Panc1 (cell line): ENCODE data around the gene SCG5. TPM values are rescaled to one million over a fixed set of nuclear protein-coding genes. Genes with fewer than 3 reads are reported as not detected.

Source experiments
- ATAC-seq: fragments of 200-7000 bp; cut with Tn5 transposase; 2 replicates; pipeline ENCODE4 v1.9.1; 2020; ENCODE audit warnings: mild to moderate bottlenecking, moderate library complexity
- BruUV-seq: library from RNA; stranded (reverse); fragments of 400-500 nt; replicated peaks from 2 replicates; lab custom pipeline; 2021; lab: Mats Ljungman, UMichigan
- CTCF ChIA-PET: fragments of 300-600 bp; sonication (Branson Sonifier 250); formaldehyde crosslinking; loops from one replicate; lab custom pipeline; 2022; ENCODE audit warnings: antibody characterized with exemption; lab: Charles Lee
- POLR2A ChIA-PET: fragments of 300-600 bp; sonication (Branson Sonifier 250); formaldehyde crosslinking; loops from one replicate; lab custom pipeline; 2022; ENCODE audit warnings: antibody characterized with exemption; lab: Charles Lee
- DNase-seq: peaks from one replicate; pipeline ENCODE4 v3.0.0-alpha.2; 2010; ENCODE audit warnings: low read depth, low spot score
- H3K27ac ChIP-seq: 2 replicates; pipeline ENCODE4 v1.5.1; 2011; ENCODE audit warnings: mild to moderate bottlenecking, low read length, inconsistent platforms
- H3K27me3 ChIP-seq: fragments of 200-500 bp; sonication (Bioruptor generic); 2 replicates; pipeline ENCODE4 v1.6.0; 2014; ENCODE audit warnings: low read length, inconsistent platforms; ENCODE audit not compliant: control insufficient read depth, insufficient read depth
- H3K36me3 ChIP-seq: fragments of 200-500 bp; sonication (Bioruptor generic); 2 replicates; pipeline ENCODE4 v1.5.1; 2014; ENCODE audit warnings: inconsistent platforms, mild to moderate bottlenecking, low read length, moderate library complexity; ENCODE audit not compliant: control insufficient read depth, insufficient read depth
- H3K4me1 ChIP-seq: 2 replicates; pipeline ENCODE4 v1.5.1; 2011; ENCODE audit warnings: inconsistent platforms, mild to moderate bottlenecking, low read length, moderate library complexity; ENCODE audit not compliant: control insufficient read depth, insufficient read depth
- H3K4me3 ChIP-seq, 2 experiments: 2 replicates each; pipeline ENCODE4 v1.5.1; 2011 to 2012; ENCODE audit warnings: low read depth in 2 of 2, low read length in 2 of 2, mild to moderate bottlenecking in 2 of 2, inconsistent platforms in 1 of 2, moderate library complexity in 1 of 2
- H3K9me3 ChIP-seq: fragments of 200-500 bp; sonication (Bioruptor generic); 2 replicates; pipeline ENCODE4 v1.5.1; 2014; ENCODE audit warnings: low read depth, mild to moderate bottlenecking, inconsistent platforms, low read length, moderate library complexity; ENCODE audit not compliant: control insufficient read depth, insufficient read depth
- CTCF ChIP-seq: fragments of 450-650 bp; IDR thresholded peaks from 2 replicates; pipeline ENCODE4 v1.5.1; 2017; ENCODE audit warnings: mild to moderate bottlenecking
- POLR2AphosphoS5 ChIP-seq: IDR thresholded peaks from 2 replicates; pipeline ENCODE4 v1.6.1; 2012; ENCODE audit warnings: mild to moderate bottlenecking, low read depth, low read length, moderate library complexity
- REST ChIP-seq, 2 experiments: IDR thresholded peaks; 2 replicates each; pipeline ENCODE4 v1.6.1; 2011 to 2012; ENCODE audit warnings: low read depth in 2 of 2, control low read depth in 1 of 2, low read length in 1 of 2, mild to moderate bottlenecking in 1 of 2, moderate library complexity in 1 of 2; ENCODE audit not compliant: insufficient read depth in 1 of 2
- SIN3A ChIP-seq: IDR thresholded peaks from 2 replicates; pipeline ENCODE4 v1.6.1; 2012; ENCODE audit warnings: low read depth, mild to moderate bottlenecking, low read length, moderate library complexity, borderline replicate concordance; ENCODE audit not compliant: insufficient read depth
- TCF7L2 ChIP-seq: IDR thresholded peaks from 2 replicates; pipeline ENCODE4 v1.6.1; 2011; ENCODE audit warnings: mild to moderate bottlenecking, low read depth, low read length, inconsistent platforms
- in situ Hi-C: cut with HindIII; loops from 2 replicates; pipeline ENCODE4 v1.10.0; 2016; ENCODE audit warnings: low sequenced_read_pairs, low pct_unique_long_range_greater_than_20kb
- intact Hi-C: fragments of 100-400 bp; cut with micrococcal nuclease; formaldehyde crosslinking; loops from one replicate; pipeline ENCODE4 v1.10.0; 2022; ENCODE audit not compliant: unreplicated experiment
- total RNA-seq: library from RNA; stranded (reverse); gene quantifications from one replicate; pipeline ENCODE4 v1.2.1, GENCODE V29; 2021; ENCODE audit not compliant: unreplicated experiment

SCG5 gene
- total RNA-seq, 1 experiment from 2014 or later, result 0.67 TPM

DNA sequence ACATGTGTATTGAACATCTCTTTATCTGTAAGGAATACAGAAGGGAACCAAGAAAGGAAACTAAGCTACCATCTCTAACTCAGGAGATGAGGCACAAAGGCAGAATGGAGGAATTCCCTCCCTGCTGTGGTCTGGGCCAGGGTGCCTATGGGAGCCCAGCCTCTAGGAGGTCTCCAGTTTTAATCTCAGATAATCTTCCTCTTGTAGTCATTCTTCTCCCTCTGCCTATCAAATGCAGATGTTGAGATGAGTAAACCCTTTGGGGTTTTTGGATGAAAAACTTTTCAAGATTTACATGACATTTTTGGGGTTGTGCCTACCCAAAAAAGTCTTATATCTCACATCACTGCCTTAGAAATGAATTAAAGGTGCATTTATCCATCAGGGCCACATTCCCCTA lies 23.3 kb downstream of the SCG5 start:
- Histone ChIP-seq H3K4me3 (no peak overlapping the region), H3K4me1 (no peaks in the 10 kb centered on the region; the same call in 1 of the 2 replicates), H3K27me3 (no peaks in the 10 kb centered on the region), H3K9me3 (no peaks in the 10 kb centered on the region), H3K36me3 (no peaks in the 10 kb centered on the region), H3K27ac (no peak overlapping the region)
- TF ChIP-seq REST (IDR thresholded peaks at IDR 0.05; ENCODE audit: insufficient read depth in 1 of 2, low read depth in 2 of 2, low read length in 1 of 2), result no peak
- TF ChIP-seq CTCF, result no peak
- no peak for TF ChIP-seq POLR2AphosphoS5
- TF ChIP-seq TCF7L2, result no peak
- TF ChIP-seq SIN3A, result no peak
- POLR2A ChIA-PET, result no interaction called here
- no TSS peak for BruUV-seq
- ATAC-seq (no peak), DNase-seq (no peak)
- intact Hi-C loops (loop anchor here (5.0 to 10.0 kb wide), 3 partner anchors 290 to 468 kb away; no protein-coding TSS in a partner anchor), in situ Hi-C loops (no loop called here)
- CTCF ChIA-PET, result no interaction called here

DNA sequence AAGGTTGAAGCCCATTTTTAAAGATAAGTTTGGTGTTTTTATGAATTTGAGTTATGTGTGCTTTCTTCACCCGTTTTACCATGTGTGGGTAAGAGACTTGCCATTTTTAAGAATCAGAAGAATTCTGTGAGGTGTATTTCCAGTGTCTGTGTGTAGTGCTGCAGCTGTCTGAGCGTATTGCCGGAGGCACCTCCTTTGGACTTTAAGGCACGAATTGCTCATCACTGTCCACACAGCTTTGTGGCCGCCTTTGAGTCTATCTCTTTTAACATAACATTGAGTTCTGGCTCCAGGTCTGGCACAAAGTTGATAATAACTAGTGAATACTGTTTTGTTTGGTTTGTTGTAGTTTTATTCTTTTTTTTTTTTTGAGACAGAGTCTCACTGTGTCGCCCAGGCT lies 25.8 kb downstream of the SCG5 start:
- Histone ChIP-seq H3K4me3 (no peak overlapping the region), H3K36me3 (no peaks in the 10 kb centered on the region), H3K27me3 (no peaks in the 10 kb centered on the region), H3K9me3 (no peaks in the 10 kb centered on the region), H3K27ac (no peak overlapping the region), H3K4me1 (no peaks in the 10 kb centered on the region)
- intact Hi-C loops, result loop anchor here (10.0 kb wide), 1 partner anchor 287 kb away; no protein-coding TSS in a partner anchor
- POLR2A ChIA-PET, result no interaction called here
- ATAC-seq, result no peak
- in situ Hi-C loops, result no loop called here
- no peak for TF ChIP-seq CTCF
- TF ChIP-seq SIN3A, result no peak
- TF ChIP-seq POLR2AphosphoS5, result no peak
- TF ChIP-seq TCF7L2, result no peak
- no peak for TF ChIP-seq REST (IDR thresholded peaks at IDR 0.05; ENCODE audit: insufficient read depth in 1 of 2, low read depth in 2 of 2, low read length in 1 of 2)
- no TSS peak for BruUV-seq
- CTCF ChIA-PET, result no interaction called here
- no peak for DNase-seq
